A673 (cell line): ENCODE measurements around the gene CLN5.
"Not testable (repeated sequence)": the region's sequence is repeated elsewhere in the genome, so short reads cannot be mapped to it uniquely, and the experiment has no call there.

Experiments used
- EZH2 ChIP-seq: fragments of 200-600 bp; sonication (generic); IDR thresholded peaks from 2 replicates; pipeline ENCODE4 v1.6.1; 2017; ENCODE audit warnings: borderline replicate concordance, low read depth, mild to moderate bottlenecking, mixed read lengths, antibody characterized with exemption, low read length; ENCODE audit not compliant: poor library complexity, severe bottlenecking
- TF ChIP-seq, protein P1 (sequence below): fragments of 300-800, 200-600 bp; sonication (generic); conservative IDR thresholded peaks from 2 replicates; pipeline ENCODE4 v1.5.1; 2017; ENCODE audit warnings: low read depth, mild to moderate bottlenecking, antibody characterized with exemption, low read length, moderate library complexity, mixed read lengths

DNA sequence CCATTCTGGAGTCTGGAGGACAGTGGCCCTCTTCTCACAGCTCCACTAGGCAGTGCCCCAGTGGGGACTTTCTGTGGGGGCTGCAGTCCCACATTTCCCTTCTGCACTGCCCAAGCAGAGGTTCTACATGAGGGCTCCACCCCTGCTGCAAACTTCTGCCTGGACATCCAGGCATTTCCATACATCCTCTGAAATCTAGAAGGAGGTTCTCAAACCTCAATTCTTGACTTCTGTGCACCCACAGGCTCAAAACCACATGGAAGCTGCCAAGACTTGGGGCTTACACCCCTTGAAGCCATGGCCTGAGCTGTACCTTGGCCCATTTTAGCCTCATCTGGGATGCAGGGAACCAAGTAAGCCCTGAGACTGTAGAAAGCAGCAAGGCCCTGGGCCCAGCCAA is 32.1 kb upstream of the CLN5 start:
- TF ChIP-seq, protein P1, sequence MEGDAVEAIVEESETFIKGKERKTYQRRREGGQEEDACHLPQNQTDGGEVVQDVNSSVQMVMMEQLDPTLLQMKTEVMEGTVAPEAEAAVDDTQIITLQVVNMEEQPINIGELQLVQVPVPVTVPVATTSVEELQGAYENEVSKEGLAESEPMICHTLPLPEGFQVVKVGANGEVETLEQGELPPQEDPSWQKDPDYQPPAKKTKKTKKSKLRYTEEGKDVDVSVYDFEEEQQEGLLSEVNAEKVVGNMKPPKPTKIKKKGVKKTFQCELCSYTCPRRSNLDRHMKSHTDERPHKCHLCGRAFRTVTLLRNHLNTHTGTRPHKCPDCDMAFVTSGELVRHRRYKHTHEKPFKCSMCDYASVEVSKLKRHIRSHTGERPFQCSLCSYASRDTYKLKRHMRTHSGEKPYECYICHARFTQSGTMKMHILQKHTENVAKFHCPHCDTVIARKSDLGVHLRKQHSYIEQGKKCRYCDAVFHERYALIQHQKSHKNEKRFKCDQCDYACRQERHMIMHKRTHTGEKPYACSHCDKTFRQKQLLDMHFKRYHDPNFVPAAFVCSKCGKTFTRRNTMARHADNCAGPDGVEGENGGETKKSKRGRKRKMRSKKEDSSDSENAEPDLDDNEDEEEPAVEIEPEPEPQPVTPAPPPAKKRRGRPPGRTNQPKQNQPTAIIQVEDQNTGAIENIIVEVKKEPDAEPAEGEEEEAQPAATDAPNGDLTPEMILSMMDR = not testable (repeated sequence)
- TF ChIP-seq EZH2 = not testable (repeated sequence)
